MM.1S (cell line): ENCODE measurements around the gene MYO6.

Source experiments
- EZH2 ChIP-seq: fragments of 300-600 bp; sonication (generic); optimal IDR thresholded peaks from 2 replicates; pipeline ENCODE3; 2017; ENCODE audit warnings: low read depth, mild to moderate bottlenecking, antibody characterized with exemption, low read length, mixed read lengths
- EZH2phosphoT487 ChIP-seq: fragments of 300-600 bp; sonication (generic); IDR thresholded peaks from 2 replicates; pipeline ENCODE4 v1.6.1; 2018; ENCODE audit warnings: antibody characterized with exemption, low read length
- TF ChIP-seq, protein P1 (sequence below): fragments of 300-600 bp; sonication (generic); IDR thresholded peaks from 2 replicates; pipeline ENCODE4 v1.5.1; 2016; ENCODE audit warnings: antibody characterized with exemption, low read length, mixed read lengths

DNA sequence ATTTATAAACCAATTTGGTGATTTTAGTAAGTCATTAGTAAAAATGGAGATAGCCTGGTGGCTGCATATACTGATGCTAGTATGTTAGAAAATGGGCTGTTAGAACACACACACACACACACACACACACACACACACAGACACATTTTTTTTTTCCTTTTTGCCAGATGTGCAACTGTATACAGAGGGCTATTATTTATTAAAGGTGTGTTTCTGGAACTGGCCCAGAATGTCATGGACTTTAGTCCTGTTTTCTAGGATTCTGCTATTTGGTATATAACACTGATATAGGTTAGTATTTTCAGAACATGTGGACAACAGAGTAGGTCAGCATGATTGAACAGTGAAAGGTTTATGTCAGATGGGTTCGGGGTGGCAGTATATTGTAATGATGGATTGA, 12.4 kb downstream of the MYO6 start:
- TF ChIP-seq, protein P1, sequence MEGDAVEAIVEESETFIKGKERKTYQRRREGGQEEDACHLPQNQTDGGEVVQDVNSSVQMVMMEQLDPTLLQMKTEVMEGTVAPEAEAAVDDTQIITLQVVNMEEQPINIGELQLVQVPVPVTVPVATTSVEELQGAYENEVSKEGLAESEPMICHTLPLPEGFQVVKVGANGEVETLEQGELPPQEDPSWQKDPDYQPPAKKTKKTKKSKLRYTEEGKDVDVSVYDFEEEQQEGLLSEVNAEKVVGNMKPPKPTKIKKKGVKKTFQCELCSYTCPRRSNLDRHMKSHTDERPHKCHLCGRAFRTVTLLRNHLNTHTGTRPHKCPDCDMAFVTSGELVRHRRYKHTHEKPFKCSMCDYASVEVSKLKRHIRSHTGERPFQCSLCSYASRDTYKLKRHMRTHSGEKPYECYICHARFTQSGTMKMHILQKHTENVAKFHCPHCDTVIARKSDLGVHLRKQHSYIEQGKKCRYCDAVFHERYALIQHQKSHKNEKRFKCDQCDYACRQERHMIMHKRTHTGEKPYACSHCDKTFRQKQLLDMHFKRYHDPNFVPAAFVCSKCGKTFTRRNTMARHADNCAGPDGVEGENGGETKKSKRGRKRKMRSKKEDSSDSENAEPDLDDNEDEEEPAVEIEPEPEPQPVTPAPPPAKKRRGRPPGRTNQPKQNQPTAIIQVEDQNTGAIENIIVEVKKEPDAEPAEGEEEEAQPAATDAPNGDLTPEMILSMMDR, result no peak
- no peak for TF ChIP-seq EZH2
- TF ChIP-seq EZH2phosphoT487, result no peak
